Measurements from ENCODE around the gene LCE1D. TPM values are rescaled to one million over a fixed set of nuclear protein-coding genes. Genes with fewer than 3 reads are reported as not detected.
A peak's percentile ranks its signal among the peaks of the same experiment; 100 is the strongest.

LCE1D gene
- total RNA-seq, 4 donors from 2014 or later = not detected

GRCh38 chr1:152768847-152769533 lies 27.5 kb upstream of the LCE1D start:
- no peak for TF ChIP-seq POLR2A (IDR thresholded peaks at IDR 0.05)
- no peak for TF ChIP-seq CTCF (IDR thresholded peaks at IDR 0.05)
- Histone ChIP-seq H3K27me3 (no peaks in the 10 kb centered on the region), H3K9me3 (no peaks in the 10 kb centered on the region), H3K36me3 (no peaks in the 10 kb centered on the region), H3K4me3 (replicated peaks in 1 of 3) (no peak overlapping the region), H3K27ac (no peak overlapping the region), H3K4me1 (no peaks in the 10 kb centered on the region)
- WGBS, 2 donors = 64 to 65% methylated on average over 8 of the region's 8 CpGs
- no peak for DNase-seq
- intact Hi-C loops (cut with DNase I) = no loop called here

- no peak for DNase-seq
- Histone ChIP-seq H3K27me3 (no peaks in the 10 kb centered on the region), H3K9me3 (no peaks in the 10 kb centered on the region), H3K4me1 (no peaks in the 10 kb centered on the region), H3K27ac (no peak overlapping the region), H3K4me3 (replicated peaks in 1 of 3) (no peak overlapping the region), H3K36me3 (no peaks in the 10 kb centered on the region)
- intact Hi-C loops (cut with DNase I) = no loop called here
- no peak for TF ChIP-seq CTCF (IDR thresholded peaks at IDR 0.05)
- WGBS, 2 donors = 83 to 89% methylated on average over 1 of the region's 1 CpG
These were observed 26.1 kb upstream of the LCE1D start for GRCh38 chr1:152770411-152770810.

GRCh38 chr1:152774875-152775274 lies 21.6 kb upstream of the LCE1D start, which contains the start of gene LCE1F:
LCE1F (plus strand) TSS chr1:152775140; CDS start chr1:152776372, 1,232 bp downstream.
- WGBS, 2 donors = 75 to 76% methylated on average over 6 of the region's 6 CpGs
- TF ChIP-seq CTCF (IDR thresholded peaks at IDR 0.05) = no peak
- no peak for TF ChIP-seq POLR2A (IDR thresholded peaks at IDR 0.05)
- no peak for DNase-seq
- Histone ChIP-seq H3K4me1 (no peaks in the 10 kb centered on the region), H3K9me3 (no peaks in the 10 kb centered on the region), H3K36me3 (no peaks in the 10 kb centered on the region), H3K4me3 (replicated peaks in 1 of 3) (no peak within 1 kb of the TSS), H3K27me3 (no peaks in the 10 kb centered on the region), H3K27ac (no peak within 1 kb of the TSS)
- intact Hi-C loops (cut with DNase I) = no loop called here

GRCh38 chr1:152776361-152776760 lies 20.2 kb upstream of the LCE1D start:
- no peak overlapping the region for H3K27ac ChIP-seq
- intact Hi-C loops (cut with DNase I) = no loop called here
- H3K27me3 ChIP-seq = no peaks in the 10 kb centered on the region
- no peaks in the 10 kb centered on the region for H3K9me3 ChIP-seq
- 76 to 90% methylated on average over 4 to 7 of the region's 11 CpGs for WGBS, 2 donors
- TF ChIP-seq POLR2A (IDR thresholded peaks at IDR 0.05) = no peak
- TF ChIP-seq CTCF (IDR thresholded peaks at IDR 0.05) = no peak
- no peaks in the 10 kb centered on the region for H3K36me3 ChIP-seq
- H3K4me3 ChIP-seq (replicated peaks in 1 of 3) = no peak overlapping the region
- no peaks in the 10 kb centered on the region for H3K4me1 ChIP-seq
- DNase-seq = no peak

- TF ChIP-seq POLR2A (IDR thresholded peaks at IDR 0.05) (no peak), CTCF (IDR thresholded peaks at IDR 0.05) (peak in 1 of 6 experiments; percentile 8)
- Histone ChIP-seq H3K27me3 (no peaks in the 10 kb centered on the region), H3K9me3 (no peaks in the 10 kb centered on the region), H3K27ac (no peak overlapping the region), H3K4me1 (no peaks in the 10 kb centered on the region), H3K36me3 (no peaks in the 10 kb centered on the region), H3K4me3 (replicated peaks in 1 of 3) (no peak overlapping the region)
- DNase-seq = no peak
- intact Hi-C loops (cut with DNase I) = no loop called here
- WGBS, 2 donors = 54 to 67% methylated on average over 4 of the region's 4 CpGs
These were observed 18.9 kb upstream of the LCE1D start for GRCh38 chr1:152777510-152778137.
